A549 (cell line): ENCODE results near the gene SENP7.

Source experiments
- CBX2 ChIP-seq: fragments of 200-600 bp; sonication (generic); IDR thresholded peaks from 2 replicates; pipeline ENCODE4 v1.6.1; 2016; ENCODE audit warnings: low read depth, mild to moderate bottlenecking, borderline replicate concordance
- CHD2 ChIP-seq: fragments of 150-350 bp; IDR thresholded peaks from 2 replicates; pipeline ENCODE4 v1.6.1; 2014; ENCODE audit warnings: low read length; ENCODE audit not compliant: partially characterized antibody
- EP300 ChIP-seq, 2 experiments: fragments of >200 bp; sonication (Bioruptor Twin); formaldehyde crosslinking; IDR thresholded peaks; 2 replicates in 1 of 2; 3 replicates in 1 of 2; pipeline ENCODE4 v1.6.1; 2016 to 2017
- JUNB ChIP-seq: fragments of >200 bp; sonication (Bioruptor Twin); formaldehyde crosslinking; IDR thresholded peaks from 2 replicates; pipeline ENCODE4 v1.6.1; 2016
- MYC ChIP-seq: IDR thresholded peaks from 2 replicates; pipeline ENCODE4 v1.6.1; 2012; ENCODE audit warnings: mild to moderate bottlenecking, inconsistent platforms, low read length, improper control_type of control experiment, borderline replicate concordance
- NFE2L2 ChIP-seq: fragments of 150-350 bp; conservative IDR thresholded peaks from 2 replicates; pipeline ENCODE4 v1.6.1; 2014; ENCODE audit warnings: low read length
- PHF8 ChIP-seq: fragments of 200-600 bp; sonication (generic); IDR thresholded peaks from 2 replicates; pipeline ENCODE4 v1.6.1; 2016; ENCODE audit warnings: low read depth, mild to moderate bottlenecking, antibody characterized with exemption, moderate library complexity, borderline replicate concordance
- RAD21 ChIP-seq, 2 experiments: fragments of >200 bp in 1 of 2; sonication (Bioruptor Twin) in 1 of 2; formaldehyde crosslinking in 1 of 2; IDR thresholded peaks in 1 of 2; conservative IDR thresholded peaks in 1 of 2; 2 replicates in 1 of 2; 3 replicates in 1 of 2; pipeline ENCODE4 v1.6.1; 2012 to 2018; ENCODE audit warnings: inconsistent platforms in 1 of 2
- SMC3 ChIP-seq: fragments of >200 bp; sonication (Bioruptor Twin); formaldehyde crosslinking; IDR thresholded peaks from 3 replicates; pipeline ENCODE4 v1.6.1; 2018; ENCODE audit warnings: inconsistent platforms
- TF ChIP-seq, protein P1 (sequence below): fragments of >200 bp; sonication (Bioruptor Twin); formaldehyde crosslinking; IDR thresholded peaks from 3 replicates; pipeline ENCODE4 v1.5.1; 2016
- TF ChIP-seq, protein P2 (sequence below): fragments of >200 bp; sonication (Bioruptor Twin); formaldehyde crosslinking; IDR thresholded peaks from 3 replicates; pipeline ENCODE4 v1.6.1; 2016

DNA sequence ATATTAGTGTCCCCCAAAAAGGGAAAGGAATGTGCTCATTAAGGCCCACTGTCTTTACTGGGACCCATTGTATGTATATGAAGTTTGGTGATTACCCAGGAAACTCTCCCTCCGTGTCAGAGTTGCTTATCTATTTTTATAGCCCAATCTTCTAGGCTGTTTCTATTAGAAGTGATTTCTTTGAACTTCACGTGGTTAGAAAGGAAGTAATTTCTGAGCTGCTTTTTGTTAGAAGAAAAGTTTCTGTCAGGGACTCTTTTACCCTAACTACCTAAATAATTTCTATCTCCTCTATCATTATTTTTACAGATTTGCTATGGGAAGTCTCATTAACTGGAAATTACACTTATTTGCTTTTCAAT lies 17.7 kb upstream of the SENP7 start:
- TF ChIP-seq CHD2 (no peak), JUNB (no peak), SMC3 (no peak), MYC (no peak), PHF8 (no peak), CBX2 (no peak), RAD21 (conservative IDR thresholded peaks at IDR 0.05 in 1 of 2, IDR thresholded peaks at IDR 0.05 in 1 of 2) (no peak), EP300 (IDR thresholded peaks at IDR 0.05) (no peak), NFE2L2 (no peak)
- TF ChIP-seq, protein P1, sequence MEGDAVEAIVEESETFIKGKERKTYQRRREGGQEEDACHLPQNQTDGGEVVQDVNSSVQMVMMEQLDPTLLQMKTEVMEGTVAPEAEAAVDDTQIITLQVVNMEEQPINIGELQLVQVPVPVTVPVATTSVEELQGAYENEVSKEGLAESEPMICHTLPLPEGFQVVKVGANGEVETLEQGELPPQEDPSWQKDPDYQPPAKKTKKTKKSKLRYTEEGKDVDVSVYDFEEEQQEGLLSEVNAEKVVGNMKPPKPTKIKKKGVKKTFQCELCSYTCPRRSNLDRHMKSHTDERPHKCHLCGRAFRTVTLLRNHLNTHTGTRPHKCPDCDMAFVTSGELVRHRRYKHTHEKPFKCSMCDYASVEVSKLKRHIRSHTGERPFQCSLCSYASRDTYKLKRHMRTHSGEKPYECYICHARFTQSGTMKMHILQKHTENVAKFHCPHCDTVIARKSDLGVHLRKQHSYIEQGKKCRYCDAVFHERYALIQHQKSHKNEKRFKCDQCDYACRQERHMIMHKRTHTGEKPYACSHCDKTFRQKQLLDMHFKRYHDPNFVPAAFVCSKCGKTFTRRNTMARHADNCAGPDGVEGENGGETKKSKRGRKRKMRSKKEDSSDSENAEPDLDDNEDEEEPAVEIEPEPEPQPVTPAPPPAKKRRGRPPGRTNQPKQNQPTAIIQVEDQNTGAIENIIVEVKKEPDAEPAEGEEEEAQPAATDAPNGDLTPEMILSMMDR, result no peak
- TF ChIP-seq, protein P2, sequence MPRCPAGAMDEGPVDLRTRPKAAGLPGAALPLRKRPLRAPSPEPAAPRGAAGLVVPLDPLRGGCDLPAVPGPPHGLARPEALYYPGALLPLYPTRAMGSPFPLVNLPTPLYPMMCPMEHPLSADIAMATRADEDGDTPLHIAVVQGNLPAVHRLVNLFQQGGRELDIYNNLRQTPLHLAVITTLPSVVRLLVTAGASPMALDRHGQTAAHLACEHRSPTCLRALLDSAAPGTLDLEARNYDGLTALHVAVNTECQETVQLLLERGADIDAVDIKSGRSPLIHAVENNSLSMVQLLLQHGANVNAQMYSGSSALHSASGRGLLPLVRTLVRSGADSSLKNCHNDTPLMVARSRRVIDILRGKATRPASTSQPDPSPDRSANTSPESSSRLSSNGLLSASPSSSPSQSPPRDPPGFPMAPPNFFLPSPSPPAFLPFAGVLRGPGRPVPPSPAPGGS, result no peak
